HUDEP-2 (cell line): ENCODE measurements around the gene MBNL3.
"Not testable (repeated sequence)": the region's sequence is repeated elsewhere in the genome, so short reads cannot be mapped to it uniquely, and the experiment has no call there.

ENCODE experiments used
- DNase-seq, 76 experiments: peaks; one replicate each; lab custom pipeline; 2025; ENCODE audit not compliant: unreplicated experiment in 76 of 76; lab: John Stamatoyannopoulos, UW

MBNL3 gene

GRCh38 chrX:132384301-132384700 is 104.5 kb downstream of the MBNL3 start:
- DNase-seq = no peak

- no peak for DNase-seq
These were observed 106.8 kb downstream of the MBNL3 start for GRCh38 chrX:132382068-132382467.

- DNase-seq = no peak
These were observed 110.6 kb downstream of the MBNL3 start for GRCh38 chrX:132378281-132378680.

- DNase-seq = no peak
These were observed 112.9 kb downstream of the MBNL3 start for GRCh38 chrX:132375941-132376340.

DNA sequence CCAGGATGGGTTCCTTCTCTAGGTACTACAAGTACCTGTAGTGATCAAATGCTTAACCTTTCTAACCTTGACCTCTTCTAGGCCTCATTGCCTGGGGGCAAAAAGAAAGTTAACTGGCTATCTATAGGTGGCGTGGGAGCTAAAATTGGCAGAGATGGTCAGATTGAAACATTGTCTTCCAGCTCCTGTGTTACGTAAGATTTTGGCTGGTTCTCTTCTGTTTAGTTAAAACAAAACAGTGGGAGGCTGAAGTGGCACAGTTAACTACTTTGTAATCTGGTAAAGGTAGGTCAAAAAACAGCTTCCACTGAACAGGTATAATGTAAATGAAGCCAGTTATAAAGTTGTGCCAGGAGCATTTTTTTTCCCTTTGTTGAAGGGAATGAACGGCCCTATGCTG is 115.2 kb downstream of the MBNL3 start:
- DNase-seq = no peak

DNA sequence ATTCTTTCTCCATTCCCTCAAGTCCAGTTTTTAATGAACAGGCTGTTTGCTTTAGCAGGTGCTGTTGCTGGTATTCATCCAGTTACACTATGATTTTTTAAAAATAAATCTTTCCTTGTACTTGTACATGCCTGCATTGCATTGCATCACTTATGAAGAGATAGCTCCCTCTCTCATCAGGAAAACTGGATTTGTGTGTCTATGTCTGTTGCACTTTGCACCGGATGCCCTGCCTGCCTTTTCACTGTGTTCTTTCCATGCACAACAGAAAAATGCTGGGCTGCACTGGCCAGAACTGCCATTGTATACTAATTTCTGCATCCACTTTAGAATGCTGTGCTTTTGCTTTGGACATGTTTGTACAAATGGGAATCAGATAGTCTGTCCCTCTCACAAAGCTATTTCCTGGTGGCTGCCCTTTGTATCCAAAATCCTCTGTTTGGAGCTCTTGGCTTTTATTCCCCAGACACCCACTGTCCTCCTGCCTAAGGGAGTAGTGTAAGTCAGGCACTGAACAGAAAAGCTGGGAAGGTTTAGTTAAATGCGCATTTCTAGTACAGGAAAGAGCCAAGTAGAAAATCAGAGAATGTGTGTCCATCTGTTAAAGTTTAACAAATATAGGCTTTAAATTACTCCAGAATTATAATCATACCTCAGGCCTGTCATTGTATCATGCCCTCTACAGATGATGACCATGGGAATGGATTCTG is 119.1 kb downstream of the MBNL3 start:
- DNase-seq = no peak

GRCh38 chrX:132367984-132368383 is 120.9 kb downstream of the MBNL3 start:
- DNase-seq = no peak

DNA sequence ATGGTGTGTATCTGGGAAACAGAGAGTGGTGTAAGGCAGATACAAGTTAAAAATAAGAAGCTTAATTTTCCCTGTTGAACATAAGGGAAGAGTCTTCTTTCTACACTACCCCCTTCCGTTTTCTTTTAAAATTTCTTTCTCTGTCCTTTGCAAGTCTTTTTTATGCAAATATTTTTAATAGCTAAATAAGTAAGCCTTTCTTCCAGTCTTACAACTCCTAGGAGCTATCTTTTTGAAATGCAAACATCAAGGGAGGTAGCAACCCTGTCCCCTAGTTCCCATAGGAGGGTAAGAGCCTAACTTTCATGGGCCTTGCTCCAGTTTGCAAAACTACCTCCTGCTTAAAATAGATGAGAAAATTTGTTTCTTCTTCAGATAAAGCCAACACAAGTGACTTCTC is 121.5 kb downstream of the MBNL3 start:
- DNase-seq = no peak

GRCh38 chrX:132365490-132365889 is 123.3 kb downstream of the MBNL3 start:
- DNase-seq = peak in 1 of 76 experiments; percentile 0

DNA sequence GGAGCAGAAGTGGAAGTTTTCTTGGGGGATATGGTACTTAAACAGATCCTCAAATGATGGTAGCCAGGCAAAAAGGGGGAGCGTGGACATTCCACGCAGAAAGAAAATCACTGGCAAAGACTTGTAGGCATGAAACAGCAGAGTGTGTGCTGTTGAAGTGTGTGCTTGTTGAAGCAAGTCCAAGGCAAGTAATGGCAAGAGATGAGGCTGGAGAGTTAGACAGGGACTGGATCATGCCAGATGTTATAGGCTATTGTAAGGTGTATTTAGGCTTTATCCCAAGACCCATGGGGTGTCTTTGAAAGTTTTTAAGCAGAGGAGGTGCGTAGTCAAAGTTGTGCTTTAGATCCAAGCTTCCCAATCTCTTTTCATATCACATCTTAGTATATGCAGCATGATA is 124.5 kb downstream of the MBNL3 start:
- no peak for DNase-seq

DNA sequence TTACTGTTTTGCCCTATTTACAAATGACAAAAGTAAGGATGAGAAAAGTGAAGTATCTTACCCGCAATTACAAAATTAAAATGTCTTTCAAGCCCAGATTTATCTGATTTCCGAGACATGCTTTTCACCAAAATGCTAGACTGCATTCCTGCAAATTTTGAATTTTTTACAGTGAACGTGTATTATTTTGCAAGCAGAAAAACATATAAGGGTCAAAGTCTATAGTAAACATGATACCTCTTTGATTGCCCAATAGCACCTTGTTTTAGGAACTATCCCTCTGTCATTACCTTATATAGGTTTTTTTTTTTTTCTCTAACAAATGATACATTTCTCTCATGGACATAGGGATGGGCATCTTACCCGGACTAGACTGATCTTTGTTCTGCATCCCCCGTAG is 135.4 kb downstream of the MBNL3 start:
- no peak for DNase-seq

- DNase-seq = no peak
These were observed 152.7 kb downstream of the MBNL3 start for GRCh38 chrX:132336172-132336571.

- no peak for DNase-seq
These were observed 155.5 kb downstream of the MBNL3 start for GRCh38 chrX:132333351-132333750.

DNA sequence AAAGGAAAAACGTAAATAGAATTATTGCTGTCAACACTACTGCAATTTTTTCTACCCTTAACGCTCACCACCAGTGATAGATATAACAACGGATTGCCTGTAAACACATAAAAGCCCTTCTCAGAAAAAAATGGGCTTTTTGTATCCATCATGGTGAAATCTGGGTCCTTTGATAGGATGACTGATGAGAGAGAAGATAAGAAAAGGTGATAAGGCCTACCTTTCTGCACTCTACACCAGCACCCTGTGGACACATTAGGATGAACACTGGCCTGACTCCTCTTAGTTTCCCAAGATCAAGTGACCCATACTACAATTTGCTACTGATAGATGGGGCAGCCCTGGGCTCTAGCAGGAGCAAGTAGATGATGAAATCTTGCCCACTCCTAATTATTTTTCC is 157.3 kb downstream of the MBNL3 start:
- no peak for DNase-seq

DNA sequence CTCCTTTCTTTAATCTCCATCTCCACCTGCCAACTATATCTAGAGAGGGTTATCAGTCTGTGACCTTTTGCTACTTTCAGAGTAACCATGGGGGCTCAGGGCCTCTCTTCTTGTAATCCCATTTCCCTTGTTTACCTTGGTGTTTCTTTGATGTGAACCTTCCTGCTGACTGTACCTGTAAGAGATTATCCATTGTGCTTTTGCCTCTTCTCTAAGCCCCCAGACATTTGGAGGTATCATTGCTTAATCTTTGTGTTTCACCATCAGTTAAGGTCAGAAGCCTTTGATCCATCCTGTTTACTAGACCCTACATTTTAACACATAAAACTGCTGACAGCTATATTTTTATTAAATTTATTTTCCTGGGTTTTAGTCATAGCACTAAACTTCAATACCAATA is 157.8 kb downstream of the MBNL3 start:
- no peak for DNase-seq

DNA sequence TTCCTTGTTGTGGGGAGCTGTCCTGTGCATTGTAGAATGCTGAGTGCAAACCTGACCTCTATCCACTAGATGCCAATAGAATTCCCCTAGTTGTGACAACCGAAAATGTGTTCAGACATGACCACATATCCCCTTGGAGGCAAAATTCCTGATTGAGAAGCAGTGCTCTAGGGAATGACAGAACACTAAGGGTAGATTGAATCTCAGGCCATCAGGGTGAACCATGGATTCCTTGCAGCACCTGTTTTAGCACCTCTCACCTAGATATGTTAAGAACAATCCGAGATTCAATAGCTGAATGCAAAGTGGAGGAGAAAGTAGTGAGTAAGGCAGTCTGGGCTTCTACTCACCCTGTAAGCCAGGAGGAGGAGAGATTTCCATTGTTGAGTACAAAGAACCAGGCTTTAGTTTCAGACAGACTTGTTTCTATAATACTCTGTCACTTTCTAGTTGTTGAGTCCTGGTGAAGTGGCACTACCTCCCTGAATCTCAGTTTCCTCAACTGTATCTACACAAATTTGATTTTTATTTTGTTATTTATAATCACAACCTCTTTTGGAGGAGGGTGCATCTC is 158.6 kb downstream of the MBNL3 start:
- DNase-seq = no peak

GRCh38 chrX:132326960-132327359 is 161.9 kb downstream of the MBNL3 start:
- not testable (repeated sequence) for DNase-seq
